ENCODE results near the gene CNTNAP2.

GRCh38 chr7:147096629-147097028, 980.0 kb downstream of the CNTNAP2 start:
- TF ChIP-seq POLR2A (IDR thresholded peaks at IDR 0.05; ENCODE audit: low read length) (no peak), GATA1 (IDR thresholded peaks at IDR 0.05; ENCODE audit: low read depth, low read length) (no peak)
